ACC112 (cell line): ENCODE measurements around the gene STXBP2.

Experiments used
- H2AFZ ChIP-seq: fragments of 200-600 bp; sonication (generic); one replicate; pipeline ENCODE4 v1.6.0; 2017; ENCODE audit warnings: antibody characterized with exemption, low read length; ENCODE audit not compliant: unreplicated experiment
- H3K27ac ChIP-seq: fragments of 200-600 bp; sonication (generic); 2 replicates; pipeline ENCODE4 v1.5.1; 2014; ENCODE audit warnings: low read depth, mild to moderate bottlenecking, antibody characterized with exemption, low read length, moderate library complexity
- H3K27me3 ChIP-seq: fragments of 200-600 bp; sonication (generic); 2 replicates; pipeline ENCODE4 v1.6.1; 2014; ENCODE audit warnings: mild to moderate bottlenecking, antibody characterized with exemption, low read length, moderate library complexity, mixed read lengths; ENCODE audit not compliant: insufficient read depth
- H3K36me3 ChIP-seq: fragments of 200-600 bp; sonication (generic); 2 replicates; pipeline ENCODE4 v1.6.1; 2016; ENCODE audit warnings: mild to moderate bottlenecking, antibody characterized with exemption, low read length, moderate library complexity, mixed read lengths; ENCODE audit not compliant: insufficient read depth
- H3K4me1 ChIP-seq: fragments of 200-600 bp; sonication (generic); one replicate; pipeline ENCODE4 v1.6.1; 2016; ENCODE audit warnings: low read length, mixed read lengths; ENCODE audit not compliant: insufficient read depth, unreplicated experiment, control insufficient read depth
- H3K4me3 ChIP-seq: fragments of 200-600 bp; sonication (generic); 2 replicates; pipeline ENCODE4 v1.5.1; 2014; ENCODE audit warnings: mild to moderate bottlenecking, low read depth, low read length
- H3K79me2 ChIP-seq: fragments of 200-600 bp; sonication (generic); one replicate; pipeline ENCODE4 v1.6.0; 2016; ENCODE audit warnings: low read length; ENCODE audit not compliant: control insufficient read depth, unreplicated experiment, insufficient read depth

STXBP2 gene

DNA sequence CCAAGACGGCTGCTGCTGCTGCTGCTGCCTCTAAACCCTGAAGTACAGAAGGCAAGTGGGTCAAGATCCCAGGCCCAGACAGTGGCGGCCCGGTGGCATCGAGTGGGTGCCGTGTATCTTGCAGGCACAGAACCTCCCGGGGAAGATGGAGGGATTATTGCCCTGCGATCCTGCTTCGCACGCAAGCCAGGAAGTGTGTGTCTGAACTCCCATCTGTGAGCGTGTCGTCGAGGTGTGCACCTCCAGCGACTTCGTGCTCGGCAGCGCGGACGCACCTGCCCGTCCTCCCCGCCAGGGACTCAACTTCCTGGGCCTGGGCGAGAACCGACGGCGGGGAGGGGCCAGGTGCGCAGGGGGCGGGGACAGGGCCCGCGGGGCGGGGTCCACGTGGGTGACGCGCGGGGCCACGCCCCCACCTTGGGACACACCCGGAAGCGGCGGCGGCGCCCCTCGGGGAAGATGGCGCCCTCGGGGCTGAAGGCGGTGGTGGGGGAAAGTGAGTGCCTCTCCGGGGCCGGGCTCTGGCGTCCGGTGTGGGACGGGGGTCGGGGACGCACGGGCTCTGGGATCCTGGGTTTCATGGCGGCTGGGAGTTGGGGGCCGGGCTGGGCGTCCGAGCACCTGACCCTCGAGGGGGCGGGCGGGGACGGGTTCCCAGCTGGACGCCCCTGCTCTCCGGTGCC, at the start of gene STXBP2:
STXBP2 (plus strand) TSS at position 420 of the 683 bp plus-strand sequence; CDS start at position 460, 40 bp downstream.
- H3K27ac ChIP-seq, result no peak within 1 kb of the TSS

DNA sequence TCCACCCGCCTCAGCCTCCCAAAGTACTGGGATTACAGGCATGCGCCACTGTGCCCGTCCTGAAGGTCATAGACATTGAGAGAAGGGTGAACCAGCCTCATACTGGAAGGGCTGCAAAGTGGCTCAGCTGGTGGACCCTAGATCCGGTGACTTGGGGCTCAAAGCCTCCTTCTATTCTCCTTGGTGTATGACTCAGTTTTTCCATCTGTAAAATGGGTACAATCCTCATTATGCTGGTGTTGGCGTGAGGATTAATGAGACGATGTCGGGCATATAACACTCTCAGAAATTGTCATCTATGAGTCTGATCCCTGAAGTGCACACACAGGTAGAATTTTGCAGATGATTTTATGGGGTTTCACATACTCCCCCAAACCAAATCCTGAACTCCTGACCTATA, 47.1 kb upstream of the STXBP2 start:
- no peak overlapping the region for H3K4me3 ChIP-seq
- no peaks in the 10 kb centered on the region for H3K79me2 ChIP-seq
- H3K36me3 ChIP-seq, result no peaks in the 10 kb centered on the region
- H2AFZ ChIP-seq, result no peak overlapping the region
- H3K27me3 ChIP-seq, result peaks cover 7% of the 10 kb centered on the region; the same call in 1 of the 2 replicates
- H3K27ac ChIP-seq, result no peak overlapping the region
- no peaks in the 10 kb centered on the region for H3K4me1 ChIP-seq

More for the DNA sequence above, at the start of gene STXBP2:
- Histone ChIP-seq H3K27me3 (no peaks in the 10 kb centered on the region), H3K4me1 (no peaks in the 10 kb centered on the region), H3K79me2 (no peaks in the 10 kb centered on the region), H2AFZ (no peak within 1 kb of the TSS), H3K36me3 (no peaks in the 10 kb centered on the region), H3K4me3 (peak within 1 kb of the TSS; percentile 73)

DNA sequence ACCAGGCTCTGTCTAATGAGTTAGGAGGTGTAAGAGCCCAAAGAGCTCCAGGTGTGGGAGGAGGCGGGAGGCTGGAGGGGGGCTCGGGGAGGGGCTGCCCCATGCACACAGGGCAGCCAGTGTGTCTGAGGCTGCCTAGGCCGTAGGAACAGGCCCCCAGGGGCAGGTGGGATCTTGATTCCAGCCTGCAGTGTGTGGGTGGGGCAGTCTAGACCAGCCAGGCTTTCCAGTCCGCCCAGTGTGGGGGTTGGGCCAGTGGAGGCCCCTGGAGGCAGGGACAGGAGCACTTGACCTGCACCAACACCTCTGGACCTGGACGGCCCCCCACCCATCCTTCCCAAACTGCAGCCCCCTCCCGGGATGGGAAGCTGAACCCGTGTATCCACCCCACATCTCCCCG, 46.7 kb upstream of the STXBP2 start:
- no peaks in the 10 kb centered on the region for H3K4me1 ChIP-seq
- H3K4me3 ChIP-seq, result no peak overlapping the region
- H3K27me3 ChIP-seq, result peaks cover 11% of the 10 kb centered on the region
- H3K36me3 ChIP-seq, result no peaks in the 10 kb centered on the region
- no peaks in the 10 kb centered on the region for H3K79me2 ChIP-seq
- no peak overlapping the region for H3K27ac ChIP-seq
- no peak overlapping the region for H2AFZ ChIP-seq

DNA sequence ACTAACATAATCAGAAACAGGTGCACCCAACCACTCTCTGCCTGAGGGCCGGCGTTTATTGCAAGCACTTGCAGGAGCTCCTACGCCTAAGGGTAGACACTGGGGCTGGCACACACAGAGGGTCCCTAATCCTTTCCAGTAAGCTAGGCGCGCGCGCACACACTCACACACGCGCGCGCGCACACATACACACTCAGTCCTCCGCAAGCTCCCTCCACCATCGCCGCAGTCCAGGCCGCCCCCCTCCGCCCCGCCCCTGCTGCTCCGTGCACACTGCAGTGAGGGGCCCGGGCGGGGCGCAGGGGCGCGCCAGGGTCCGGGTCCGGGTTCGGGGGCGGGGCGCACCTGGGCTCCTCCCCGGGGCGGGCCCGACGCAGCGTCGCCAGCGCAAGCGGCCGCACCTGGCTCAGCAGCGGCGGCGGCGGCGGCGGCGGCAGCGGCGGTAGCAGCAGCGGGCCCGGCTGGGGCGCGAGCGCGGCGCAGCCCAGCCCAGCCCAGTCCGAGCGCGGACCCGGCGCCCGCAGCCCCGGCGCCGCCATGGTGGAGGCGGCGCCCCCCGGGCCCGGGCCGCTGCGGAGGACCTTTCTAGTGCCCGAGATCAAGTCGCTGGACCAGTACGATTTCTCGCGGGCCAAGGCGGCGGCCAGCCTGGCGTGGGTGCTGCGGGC, 41.3 kb upstream of the STXBP2 start, which contains the start of gene CAMSAP3:
CAMSAP3 (plus strand) TSS at position 398 of the 668 bp plus-strand sequence; CDS start at position 538, 140 bp downstream.
- no peak within 1 kb of the TSS for H3K27ac ChIP-seq
- H3K79me2 ChIP-seq, result no peaks in the 10 kb centered on the region
- peaks cover 35% of the 10 kb centered on the region for H3K27me3 ChIP-seq
- H2AFZ ChIP-seq, result no peak within 1 kb of the TSS
- H3K4me3 ChIP-seq, result peak within 1 kb of the TSS; percentile 53; the same call in 1 of the 2 replicates
- no peaks in the 10 kb centered on the region for H3K4me1 ChIP-seq
- H3K36me3 ChIP-seq, result no peaks in the 10 kb centered on the region

DNA sequence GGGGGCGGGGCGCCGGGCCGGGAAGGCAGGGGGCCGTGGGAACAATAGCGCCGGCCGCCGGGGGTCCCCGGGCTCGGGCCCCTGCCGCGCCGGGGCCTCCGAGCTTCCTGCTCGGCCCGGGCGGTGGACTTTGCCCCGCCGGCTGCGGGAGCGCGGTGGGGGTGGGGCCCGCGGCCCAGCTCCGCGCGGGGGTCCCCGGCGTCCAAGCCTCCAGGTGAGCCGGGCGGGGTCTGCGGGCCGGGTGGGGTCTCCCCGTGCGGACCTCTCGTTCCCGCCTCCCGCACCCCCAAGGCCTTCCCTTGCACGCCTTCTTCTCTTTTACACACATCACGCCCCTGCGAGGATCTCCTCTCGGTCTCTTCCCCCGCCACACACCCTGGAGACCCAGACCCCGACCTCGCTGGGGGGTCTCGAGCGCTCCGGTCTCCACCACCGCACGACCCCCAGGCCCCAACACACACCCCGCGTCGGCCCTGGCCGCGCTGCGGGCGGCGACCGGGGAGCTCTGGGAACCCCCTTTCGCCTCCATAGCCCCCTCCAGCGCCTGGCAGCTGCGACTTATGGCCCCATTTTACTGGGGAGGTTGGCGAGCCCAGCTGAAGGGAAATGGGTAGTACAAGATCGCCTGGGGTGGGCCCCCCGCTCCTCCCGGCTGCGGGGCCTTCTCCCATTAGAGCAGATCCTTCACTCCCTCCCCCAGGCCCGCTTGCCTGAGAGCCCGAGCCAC, 40.5 kb upstream of the STXBP2 start:
- no peaks in the 10 kb centered on the region for H3K79me2 ChIP-seq
- no peaks in the 10 kb centered on the region for H3K4me1 ChIP-seq
- no peaks in the 10 kb centered on the region for H3K36me3 ChIP-seq
- no peak overlapping the region for H2AFZ ChIP-seq
- no peak overlapping the region for H3K27ac ChIP-seq
- H3K27me3 ChIP-seq, result peaks cover 35% of the 10 kb centered on the region
- H3K4me3 ChIP-seq, result no peak overlapping the region

DNA sequence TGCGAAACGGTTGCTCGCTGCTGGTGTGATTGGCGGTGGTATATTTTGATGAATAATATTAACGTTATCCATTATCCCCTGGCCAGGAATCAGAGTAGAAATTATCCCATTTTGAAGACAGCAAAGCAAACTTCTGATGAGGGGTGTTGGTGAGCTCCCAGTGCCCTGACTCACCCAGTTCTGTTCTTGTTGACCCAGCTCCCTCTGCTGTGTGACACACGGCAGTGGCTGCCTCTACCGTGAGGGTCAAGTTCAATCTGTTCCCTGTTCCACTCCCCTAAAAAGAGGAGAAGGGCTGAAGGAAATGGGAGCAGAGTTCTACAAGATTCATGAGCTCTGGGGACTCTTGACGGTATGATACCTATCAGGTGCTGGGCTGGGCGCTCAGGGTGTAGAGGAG, 39.2 kb upstream of the STXBP2 start:
- Histone ChIP-seq H3K4me1 (no peaks in the 10 kb centered on the region), H3K27me3 (peaks cover 35% of the 10 kb centered on the region), H3K4me3 (no peak overlapping the region), H3K27ac (no peak overlapping the region), H3K79me2 (no peaks in the 10 kb centered on the region), H3K36me3 (no peaks in the 10 kb centered on the region), H2AFZ (no peak overlapping the region)

DNA sequence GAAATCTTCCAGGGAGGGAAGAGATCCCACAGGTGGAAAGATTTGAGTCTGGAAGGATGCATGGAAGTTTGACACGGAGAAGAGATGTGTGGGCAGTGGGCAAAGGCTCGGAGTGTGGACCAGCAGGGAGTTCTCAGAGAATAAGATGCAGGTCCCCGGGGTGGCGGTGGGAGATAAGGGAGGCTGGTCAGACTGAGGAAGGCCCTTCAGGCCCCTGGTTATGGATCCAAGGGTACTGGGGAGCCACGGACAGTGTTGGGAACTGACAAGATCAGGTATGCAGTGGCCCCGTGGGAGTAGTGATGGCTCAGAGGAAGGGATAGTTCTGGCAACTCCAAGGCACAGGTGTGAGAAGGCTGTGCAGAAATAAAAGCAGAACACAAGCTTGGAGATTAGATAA, 38.7 kb upstream of the STXBP2 start:
- Histone ChIP-seq H3K27ac (no peak overlapping the region), H3K27me3 (peaks cover 35% of the 10 kb centered on the region)

DNA sequence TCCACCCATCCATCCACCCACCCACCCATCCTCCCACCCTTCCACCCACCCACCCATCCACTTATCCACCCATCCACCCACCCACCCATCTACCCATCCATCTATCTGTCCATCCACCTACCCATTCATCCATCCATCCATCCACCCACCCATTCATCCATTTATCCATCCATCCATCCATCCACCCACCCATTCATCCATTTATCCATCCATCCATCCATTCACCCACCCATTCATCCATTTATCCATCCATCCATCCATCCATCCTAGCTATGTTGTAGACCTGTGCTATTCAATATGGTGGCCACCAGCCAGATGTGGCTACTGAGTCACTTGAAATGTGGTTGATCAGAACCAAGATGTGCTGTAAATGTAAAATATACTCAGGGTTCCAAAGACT, 36.2 kb upstream of the STXBP2 start:
- no peaks in the 10 kb centered on the region for H3K4me1 ChIP-seq
- no peak overlapping the region for H3K27ac ChIP-seq
- no peak overlapping the region for H2AFZ ChIP-seq
- H3K27me3 ChIP-seq, result peaks cover 20% of the 10 kb centered on the region
- H3K4me3 ChIP-seq, result no peak overlapping the region
- H3K79me2 ChIP-seq, result no peaks in the 10 kb centered on the region
- no peaks in the 10 kb centered on the region for H3K36me3 ChIP-seq

More for the DNA sequence above, 38.7 kb upstream of the STXBP2 start:
- H3K4me3 ChIP-seq, result no peak overlapping the region
- H2AFZ ChIP-seq, result no peak overlapping the region
- H3K4me1 ChIP-seq, result no peaks in the 10 kb centered on the region
- no peaks in the 10 kb centered on the region for H3K79me2 ChIP-seq
- H3K36me3 ChIP-seq, result no peaks in the 10 kb centered on the region

DNA sequence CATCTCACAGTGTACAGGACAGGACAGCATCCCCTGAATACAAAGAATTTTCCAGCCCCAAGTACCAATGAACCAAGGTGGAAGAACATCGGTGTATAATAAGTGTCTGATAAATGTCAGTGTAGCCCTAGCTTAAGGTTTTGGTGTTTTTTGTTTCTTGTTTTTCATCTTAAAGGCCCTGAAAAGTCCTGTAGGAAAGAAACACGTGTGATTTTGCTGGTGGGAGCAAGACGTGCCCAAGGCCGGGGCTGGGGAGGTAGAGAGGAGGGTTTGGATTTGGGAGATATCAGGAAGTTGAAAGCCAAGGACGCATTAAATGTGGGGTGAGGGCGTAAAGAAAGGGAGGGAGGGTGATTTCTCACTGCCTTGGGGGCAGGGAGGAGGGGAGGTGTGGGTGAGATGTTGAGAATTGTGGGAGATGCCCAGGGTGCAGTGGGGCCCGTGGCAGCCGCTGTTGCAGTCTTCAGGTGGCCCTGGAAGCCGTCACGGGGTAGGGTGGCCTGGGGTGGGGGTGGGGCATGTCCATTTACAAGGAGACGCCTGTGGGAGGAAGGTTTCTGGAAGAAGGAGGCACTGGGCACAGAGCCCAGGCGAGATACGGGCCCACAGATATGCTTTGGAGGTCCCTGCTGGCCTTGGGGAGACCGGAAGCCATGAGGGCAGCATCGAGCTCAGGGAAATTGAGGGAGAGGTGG, 34.5 kb upstream of the STXBP2 start:
- no peak overlapping the region for H3K4me3 ChIP-seq
- peaks cover 9% of the 10 kb centered on the region; the same call in 1 of the 2 replicates for H3K27me3 ChIP-seq
- H3K4me1 ChIP-seq, result no peaks in the 10 kb centered on the region
- no peaks in the 10 kb centered on the region for H3K79me2 ChIP-seq
- no peak overlapping the region for H2AFZ ChIP-seq
- no peaks in the 10 kb centered on the region for H3K36me3 ChIP-seq
- H3K27ac ChIP-seq, result no peak overlapping the region

DNA sequence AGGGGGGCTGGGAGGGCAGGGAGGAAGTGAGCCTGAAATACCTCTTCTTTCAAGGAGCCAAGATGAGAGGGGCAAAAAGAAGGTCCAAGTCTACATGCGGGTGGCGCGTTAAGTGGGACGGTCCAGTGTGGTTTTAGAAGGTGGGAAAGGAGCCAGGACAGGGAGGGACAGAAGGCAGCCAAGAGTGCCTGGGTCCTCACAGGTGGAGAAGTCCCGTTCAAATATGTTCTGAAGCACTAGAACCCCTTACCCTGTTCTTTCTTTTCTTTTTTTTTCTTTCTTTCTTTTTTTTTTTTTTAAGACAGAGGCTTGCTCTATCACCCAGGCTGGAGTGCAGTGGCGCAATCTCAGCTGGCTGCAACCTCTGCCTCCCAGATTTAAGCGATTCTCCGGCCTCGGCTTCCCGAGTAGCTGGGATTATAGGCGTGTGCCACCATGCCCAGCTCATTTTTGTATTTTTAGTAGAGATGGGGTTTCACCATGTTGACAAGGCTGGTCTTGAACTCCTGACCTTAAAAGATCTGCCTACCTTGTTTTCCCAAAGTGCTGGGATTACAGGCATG, 33.9 kb upstream of the STXBP2 start:
- Histone ChIP-seq H3K4me1 (no peaks in the 10 kb centered on the region), H3K4me3 (no peak overlapping the region), H3K36me3 (no peaks in the 10 kb centered on the region), H2AFZ (no peak overlapping the region), H3K27me3 (peaks cover 3% of the 10 kb centered on the region; the same call in 1 of the 2 replicates), H3K79me2 (no peaks in the 10 kb centered on the region), H3K27ac (no peak overlapping the region)
